HFFc6 (cell line): Measurements from ENCODE around the gene MARK1. TPM values are rescaled to one million over a fixed set of nuclear protein-coding genes. Genes with fewer than 3 reads are reported as not detected.
A peak's percentile ranks its signal among the peaks of the same experiment; 100 is the strongest.
"Not testable (repeated sequence)": the region's sequence is repeated elsewhere in the genome, so short reads cannot be mapped to it uniquely, and the experiment has no call there.

ENCODE experiments used
- DNase-seq: peaks from one replicate; pipeline ENCODE4 v3.0.0-alpha.2; 2018
- H3K27ac Mint-ChIP-seq: 2 replicates; pipeline ENCODE4 v1.8.0; 2020; ENCODE audit warnings: mild to moderate bottlenecking, mixed read lengths
- H3K27me3 Mint-ChIP-seq: 2 replicates; pipeline ENCODE4 v1.8.0; 2021; ENCODE audit warnings: mild to moderate bottlenecking, moderate library complexity, mixed read lengths; ENCODE audit not compliant: insufficient read depth
- H3K36me3 Mint-ChIP-seq: 2 replicates; pipeline ENCODE4 v1.8.0; 2021; ENCODE audit warnings: low read depth, mixed read lengths
- H3K4me1 Mint-ChIP-seq: 2 replicates; pipeline ENCODE4 v1.8.0; 2020; ENCODE audit warnings: low read depth, mixed read lengths
- H3K4me3 Mint-ChIP-seq: 2 replicates; pipeline ENCODE4 v1.8.0; 2020; ENCODE audit warnings: mild to moderate bottlenecking, moderate library complexity, mixed read lengths
- H3K9me3 Mint-ChIP-seq: 2 replicates; pipeline ENCODE4 v1.8.0; 2020; ENCODE audit warnings: mild to moderate bottlenecking, mixed read lengths
- total RNA-seq, 6 experiments: library from RNA; stranded (reverse); fragmentation: NEBNext Ultra II Directional; extraction: Animal tissue kit (Norgen Biotek cat#: 25700); gene quantifications; 2 replicates in 1 of 6; 3 replicates in 5 of 6; pipeline ENCODE4 v1.2.3, GENCODE V29; 2021
- TF ChIP-seq, protein P1 (sequence below): fragments of 200-600 bp; sonication (generic); IDR thresholded peaks from 2 replicates; pipeline ENCODE4 v1.5.0; 2021; ENCODE audit warnings: antibody characterized with exemption, mild to moderate bottlenecking

MARK1 gene
- total RNA-seq, 6 experiments from 2014 or later: not detected

DNA sequence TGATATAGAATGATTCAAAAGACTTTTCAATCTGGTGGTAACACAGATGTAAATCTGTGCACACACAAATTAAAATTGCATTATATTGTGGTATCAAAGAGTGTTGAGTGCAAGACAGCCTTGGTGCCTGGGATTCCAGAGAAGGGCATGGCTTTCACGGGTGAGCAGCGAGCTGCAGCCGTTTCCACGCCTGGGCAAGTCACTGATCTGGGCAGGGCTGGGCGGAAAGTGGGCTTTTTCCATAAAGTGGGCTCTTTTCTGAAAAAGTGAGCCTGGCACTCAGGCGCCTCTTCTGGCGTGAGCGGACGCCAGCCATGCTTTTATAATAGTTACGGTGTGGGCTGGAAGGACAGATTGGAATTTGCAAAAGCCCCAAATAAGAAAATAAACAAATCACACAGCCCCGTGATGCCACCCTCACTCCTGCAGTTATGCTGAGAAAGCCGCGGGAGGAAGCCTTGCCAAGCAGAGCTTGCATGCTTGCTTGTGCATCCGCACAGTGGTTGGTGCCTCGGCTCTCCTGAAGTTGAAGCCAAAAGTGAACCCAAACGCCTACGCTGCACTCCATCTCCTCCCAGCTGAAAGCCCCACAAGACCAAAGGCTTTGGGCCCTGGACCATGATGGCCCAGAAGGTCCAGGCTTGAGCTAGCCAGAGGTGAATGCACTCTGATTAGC is 155.1 kb downstream of the MARK1 start:
- peaks cover 3% of the 10 kb centered on the region; the same call in 1 of the 2 replicates for H3K27me3 Mint-ChIP-seq
- H3K9me3 Mint-ChIP-seq: no peaks in the 10 kb centered on the region
- no peak for DNase-seq
- no peak overlapping the region for H3K4me3 Mint-ChIP-seq
- TF ChIP-seq, protein P1, sequence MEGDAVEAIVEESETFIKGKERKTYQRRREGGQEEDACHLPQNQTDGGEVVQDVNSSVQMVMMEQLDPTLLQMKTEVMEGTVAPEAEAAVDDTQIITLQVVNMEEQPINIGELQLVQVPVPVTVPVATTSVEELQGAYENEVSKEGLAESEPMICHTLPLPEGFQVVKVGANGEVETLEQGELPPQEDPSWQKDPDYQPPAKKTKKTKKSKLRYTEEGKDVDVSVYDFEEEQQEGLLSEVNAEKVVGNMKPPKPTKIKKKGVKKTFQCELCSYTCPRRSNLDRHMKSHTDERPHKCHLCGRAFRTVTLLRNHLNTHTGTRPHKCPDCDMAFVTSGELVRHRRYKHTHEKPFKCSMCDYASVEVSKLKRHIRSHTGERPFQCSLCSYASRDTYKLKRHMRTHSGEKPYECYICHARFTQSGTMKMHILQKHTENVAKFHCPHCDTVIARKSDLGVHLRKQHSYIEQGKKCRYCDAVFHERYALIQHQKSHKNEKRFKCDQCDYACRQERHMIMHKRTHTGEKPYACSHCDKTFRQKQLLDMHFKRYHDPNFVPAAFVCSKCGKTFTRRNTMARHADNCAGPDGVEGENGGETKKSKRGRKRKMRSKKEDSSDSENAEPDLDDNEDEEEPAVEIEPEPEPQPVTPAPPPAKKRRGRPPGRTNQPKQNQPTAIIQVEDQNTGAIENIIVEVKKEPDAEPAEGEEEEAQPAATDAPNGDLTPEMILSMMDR: no peak
- H3K4me1 Mint-ChIP-seq: 0 out of 2 replicates have a peak, but pooled peaks cover 8% of the 10 kb centered on the region
- H3K36me3 Mint-ChIP-seq: no peaks in the 10 kb centered on the region
- H3K27ac Mint-ChIP-seq: no peak overlapping the region

DNA sequence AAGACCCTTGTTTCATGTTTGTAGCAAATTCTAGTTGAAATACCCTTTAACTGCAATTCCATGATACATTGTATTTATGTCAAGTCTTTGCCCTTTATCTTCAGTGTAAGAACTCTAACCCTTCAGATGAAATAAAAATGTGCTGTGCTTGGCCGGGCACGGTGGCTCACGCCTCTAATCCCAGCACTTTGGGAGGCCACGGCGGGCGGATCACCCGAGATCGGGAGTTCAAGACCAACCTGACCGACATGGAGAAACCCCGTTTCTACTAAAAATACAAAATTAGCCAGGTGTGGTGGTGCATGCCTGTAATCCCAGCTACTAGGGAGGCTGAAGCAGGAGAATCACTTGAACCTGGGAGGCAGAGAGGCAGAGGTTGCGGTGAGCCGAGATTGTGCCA is 155.8 kb downstream of the MARK1 start:
- H3K27ac Mint-ChIP-seq, H3K9me3 Mint-ChIP-seq, DNase-seq, H3K36me3 Mint-ChIP-seq, H3K4me3 Mint-ChIP-seq, H3K27me3 Mint-ChIP-seq, H3K4me1 Mint-ChIP-seq: not testable (repeated sequence)

DNA sequence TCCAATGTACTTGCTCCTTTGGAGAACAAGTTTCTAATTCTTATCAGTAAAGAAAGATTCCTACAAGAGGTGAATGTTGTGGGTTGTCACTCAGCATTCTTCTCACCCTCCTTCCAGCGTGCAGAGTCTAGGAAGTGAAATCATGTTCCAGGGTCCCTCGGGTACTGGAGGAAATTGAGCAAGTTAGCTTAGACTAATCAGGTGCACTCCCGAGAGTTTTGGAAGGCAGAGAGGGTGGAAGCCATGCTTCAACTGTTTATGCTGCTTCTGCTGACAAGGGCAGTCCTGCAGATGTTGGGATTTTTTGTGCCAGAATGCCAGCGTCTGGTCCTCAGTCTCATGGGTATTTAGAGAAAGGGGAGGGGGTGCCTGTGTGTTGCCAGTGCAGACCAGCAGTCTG is 157.0 kb downstream of the MARK1 start:
- Mint-ChIP-seq H3K27me3 (peaks cover 3% of the 10 kb centered on the region; the same call in 1 of the 2 replicates), H3K4me3 (no peak overlapping the region), H3K36me3 (no peaks in the 10 kb centered on the region), H3K9me3 (no peaks in the 10 kb centered on the region), H3K4me1 (peaks cover 12% of the 10 kb centered on the region; the same call in 1 of the 2 replicates), H3K27ac (no peak overlapping the region)
- TF ChIP-seq, protein P1: no peak
- no peak for DNase-seq

DNA sequence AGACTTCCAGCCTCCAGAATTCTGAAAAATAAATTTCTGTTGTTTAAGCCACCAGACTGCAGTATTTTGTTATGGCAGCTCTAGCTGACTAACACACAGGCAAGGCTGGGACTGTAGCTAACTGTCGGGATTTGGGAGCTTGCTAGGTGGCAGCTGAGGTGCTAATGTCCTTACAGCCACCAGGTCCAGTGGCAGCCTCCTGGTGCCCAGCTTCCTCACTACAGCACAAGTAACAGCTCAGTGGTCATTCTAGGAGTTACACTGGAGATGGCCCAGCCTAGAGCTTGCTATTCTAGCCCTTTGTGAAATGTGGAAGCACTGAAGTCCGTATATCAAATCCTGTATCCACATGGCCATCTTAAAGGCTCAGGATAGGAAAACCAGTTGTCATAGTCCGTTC is 157.9 kb downstream of the MARK1 start:
- TF ChIP-seq, protein P1: peak; percentile 25; the same call in 1 of the 2 replicates
- H3K27ac Mint-ChIP-seq: no peak overlapping the region
- peaks cover 13% of the 10 kb centered on the region; the same call in 1 of the 2 replicates for H3K4me1 Mint-ChIP-seq
- peaks cover 3% of the 10 kb centered on the region for H3K27me3 Mint-ChIP-seq
- H3K36me3 Mint-ChIP-seq: no peaks in the 10 kb centered on the region
- no peak overlapping the region for H3K4me3 Mint-ChIP-seq
- H3K9me3 Mint-ChIP-seq: no peaks in the 10 kb centered on the region
- no peak for DNase-seq

DNA sequence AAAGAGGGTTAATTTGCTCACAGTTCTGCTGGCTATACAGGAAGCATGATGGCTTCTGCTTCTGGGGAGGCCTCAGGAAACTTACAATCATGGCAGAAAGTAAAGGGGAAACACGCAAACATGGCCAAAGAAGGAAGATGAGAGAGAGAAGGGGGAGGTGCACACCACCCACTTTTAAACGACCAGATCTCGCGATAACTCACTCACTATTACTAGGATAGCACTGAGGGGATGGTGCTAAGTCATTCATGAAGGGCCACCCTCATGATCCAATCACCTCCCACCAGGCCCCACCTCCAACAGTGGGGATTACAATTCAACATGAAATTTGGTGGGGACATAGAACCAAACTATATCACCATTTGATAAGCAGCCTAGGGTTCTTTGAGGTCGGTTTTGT is 159.9 kb downstream of the MARK1 start:
- Mint-ChIP-seq H3K4me1 (peaks cover 6% of the 10 kb centered on the region; the same call in 1 of the 2 replicates), H3K27ac (no peak overlapping the region), H3K4me3 (no peak overlapping the region), H3K27me3 (peaks cover 3% of the 10 kb centered on the region), H3K36me3 (no peaks in the 10 kb centered on the region), H3K9me3 (no peaks in the 10 kb centered on the region)
- TF ChIP-seq, protein P1: no peak
- DNase-seq: no peak

DNA sequence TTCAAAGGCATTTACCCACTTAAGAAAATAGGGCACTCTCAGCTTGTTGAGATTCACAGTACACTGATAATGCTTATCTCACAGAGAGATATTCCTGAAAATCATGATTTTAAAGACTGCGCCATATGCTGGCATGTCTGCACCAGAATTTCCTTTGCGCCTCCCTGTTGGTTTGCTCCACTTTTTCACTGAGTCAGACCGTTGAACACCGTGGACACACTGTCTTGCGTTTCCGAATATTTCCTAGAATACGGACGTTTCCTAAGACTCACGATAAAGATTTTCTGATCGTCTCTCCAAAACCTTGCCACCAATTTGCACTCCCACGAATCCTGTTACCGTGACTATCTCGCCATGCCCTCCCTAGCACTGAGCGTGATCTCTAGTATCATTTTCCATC is 161.7 kb downstream of the MARK1 start:
- Mint-ChIP-seq H3K4me1 (peaks cover 6% of the 10 kb centered on the region; the same call in 1 of the 2 replicates), H3K27me3 (peaks cover 3% of the 10 kb centered on the region), H3K4me3 (peak overlapping the region; percentile 42), H3K9me3 (no peaks in the 10 kb centered on the region), H3K27ac (no peak overlapping the region), H3K36me3 (no peaks in the 10 kb centered on the region)
- no peak for DNase-seq
- TF ChIP-seq, protein P1: no peak
